HL-60/S4 treated with retinoic acid at 250 ng/mL for 4 days and 3 days (cell line): Measurements from ENCODE around the gene GPS2.

ENCODE experiments used
- in situ Hi-C: fragments of 300-500 bp; cut with MboI; formaldehyde crosslinking; loops from 2 replicates; pipeline ENCODE4 v1.7.0; 2022; ENCODE audit warnings: low sequenced_read_pairs

Gene GPS2

GRCh38 chr17:7314719-7315569, at the start of gene GPS2:
GPS2 (minus strand) TSS chr17:7315360; CDS start chr17:7315052, 308 bp downstream.
- in situ Hi-C loops, result no loop called here

GRCh38 chr17:7363311-7363710, 48.2 kb upstream of the GPS2 start:
- in situ Hi-C loops, result no loop called here

GRCh38 chr17:7361906-7362305, 46.7 kb upstream of the GPS2 start:
- in situ Hi-C loops, result no loop called here

- in situ Hi-C loops, result no loop called here
These were observed 42.2 kb upstream of the GPS2 start for GRCh38 chr17:7357381-7357780.

GRCh38 chr17:7356756-7357155, 41.6 kb upstream of the GPS2 start:
- in situ Hi-C loops, result no loop called here

GRCh38 chr17:7356072-7356549, 41.0 kb upstream of the GPS2 start:
- in situ Hi-C loops, result no loop called here

- in situ Hi-C loops, result no loop called here
These were observed 40.4 kb upstream of the GPS2 start for GRCh38 chr17:7355573-7355972.

GRCh38 chr17:7355053-7355452, 39.9 kb upstream of the GPS2 start, which contains the start of gene TMEM95:
TMEM95 (plus strand) TSS chr17:7355156; CDS start chr17:7355205, 49 bp downstream.
- in situ Hi-C loops, result no loop called here

- in situ Hi-C loops, result no loop called here
These were observed 39.2 kb upstream of the GPS2 start for GRCh38 chr17:7354262-7354843.

- in situ Hi-C loops, result no loop called here
These were observed 37.9 kb upstream of the GPS2 start for GRCh38 chr17:7352910-7353635.

- in situ Hi-C loops, result no loop called here
These were observed 37.3 kb upstream of the GPS2 start for GRCh38 chr17:7352503-7352889.

- in situ Hi-C loops, result no loop called here
These were observed 36.7 kb upstream of the GPS2 start, which contains the start of gene KCTD11 for GRCh38 chr17:7351665-7352502. KCTD11 (plus strand) TSS chr17:7352162.

GRCh38 chr17:7348478-7349242, 33.5 kb upstream of the GPS2 start:
- in situ Hi-C loops, result no loop called here

- in situ Hi-C loops, result no loop called here
These were observed 32.7 kb upstream of the GPS2 start for GRCh38 chr17:7347630-7348477.

- in situ Hi-C loops, result no loop called here
These were observed 31.8 kb upstream of the GPS2 start for GRCh38 chr17:7346761-7347614.

GRCh38 chr17:7343250-7343649, 28.1 kb upstream of the GPS2 start:
- in situ Hi-C loops, result no loop called here

GRCh38 chr17:7341842-7342241, 26.7 kb upstream of the GPS2 start:
- in situ Hi-C loops, result no loop called here

GRCh38 chr17:7340179-7340578, 25.0 kb upstream of the GPS2 start:
- in situ Hi-C loops, result no loop called here
